Fibroblast of the aortic adventitia (primary cell): ENCODE results near the gene PIK3R1. TPM values are rescaled to one million over a fixed set of nuclear protein-coding genes. Genes with fewer than 3 reads are reported as not detected.

Experiments used
- DNase-seq: peaks from one replicate; pipeline ENCODE4 v3.0.0-alpha.2; 2010; ENCODE audit warnings: low read depth
- H3K4me3 ChIP-seq: 2 replicates; pipeline ENCODE4 v1.5.1; 2011; ENCODE audit warnings: low read depth, mild to moderate bottlenecking, control low read depth, low read length, moderate library complexity
- CTCF ChIP-seq: IDR thresholded peaks from 2 replicates; pipeline ENCODE4 v1.5.1; 2011; ENCODE audit warnings: mild to moderate bottlenecking, low read length, control low read depth, inconsistent platforms; ENCODE audit not compliant: insufficient read depth
- total RNA-seq: library from RNA; depleted of rRNA; stranded (reverse); fragments of >200 nt; gene quantifications from 2 replicates; pipeline ENCODE4 v1.2.3, GENCODE V29; 2012; ENCODE audit warnings: low replicate concordance

The PIK3R1 gene
- total RNA-seq, 1 donor: 45.1 TPM

GRCh38 chr5:68253624-68254585, 38.3 kb downstream of the PIK3R1 start:
- DNase-seq: peak; percentile 51
- no peak overlapping the region for H3K4me3 ChIP-seq
- TF ChIP-seq CTCF: no peak

- no peak for TF ChIP-seq CTCF
- no peak for DNase-seq
These were observed 39.3 kb downstream of the PIK3R1 start for GRCh38 chr5:68254810-68255209.

GRCh38 chr5:68255305-68256120, 40.0 kb downstream of the PIK3R1 start:
- no peak for TF ChIP-seq CTCF
- H3K4me3 ChIP-seq: no peak overlapping the region
- DNase-seq: no peak

More at GRCh38 chr5:68254810-68255209, 39.3 kb downstream of the PIK3R1 start:
- H3K4me3 ChIP-seq: no peak overlapping the region

- no peak for DNase-seq
- no peak overlapping the region for H3K4me3 ChIP-seq
- no peak for TF ChIP-seq CTCF
These were observed 41.7 kb downstream of the PIK3R1 start for GRCh38 chr5:68257210-68257609.

- H3K4me3 ChIP-seq: no peak overlapping the region
- no peak for DNase-seq
- no peak for TF ChIP-seq CTCF
These were observed 43.0 kb downstream of the PIK3R1 start for GRCh38 chr5:68258531-68258930.

GRCh38 chr5:68259700-68260099, 44.1 kb downstream of the PIK3R1 start:
- no peak overlapping the region for H3K4me3 ChIP-seq
- no peak for TF ChIP-seq CTCF
- no peak for DNase-seq
